ENCODE results near the gene PLCG1.

GRCh38 chr20:41143354-41143753 is 6.0 kb downstream of the PLCG1 start:
- TF ChIP-seq CTCF (conservative IDR thresholded peaks at IDR 0.05; ENCODE audit: low read depth, low read length), result no peak
- no peak for TF ChIP-seq EZH2 (IDR thresholded peaks at IDR 0.05; ENCODE audit: low read length, unreplicated experiment)
- TF ChIP-seq EZH2phosphoT487 (IDR thresholded peaks at IDR 0.05; ENCODE audit: borderline replicate concordance, low read length), result no peak

Measured in PC-3 (cell line).